Measurements from ENCODE around the gene SMIM24. TPM values are rescaled to one million over a fixed set of nuclear protein-coding genes. Genes with fewer than 3 reads are reported as not detected.

SMIM24 gene
- total RNA-seq, 2 experiments from 2014 or later = 0.31 to 0.36 TPM

DNA sequence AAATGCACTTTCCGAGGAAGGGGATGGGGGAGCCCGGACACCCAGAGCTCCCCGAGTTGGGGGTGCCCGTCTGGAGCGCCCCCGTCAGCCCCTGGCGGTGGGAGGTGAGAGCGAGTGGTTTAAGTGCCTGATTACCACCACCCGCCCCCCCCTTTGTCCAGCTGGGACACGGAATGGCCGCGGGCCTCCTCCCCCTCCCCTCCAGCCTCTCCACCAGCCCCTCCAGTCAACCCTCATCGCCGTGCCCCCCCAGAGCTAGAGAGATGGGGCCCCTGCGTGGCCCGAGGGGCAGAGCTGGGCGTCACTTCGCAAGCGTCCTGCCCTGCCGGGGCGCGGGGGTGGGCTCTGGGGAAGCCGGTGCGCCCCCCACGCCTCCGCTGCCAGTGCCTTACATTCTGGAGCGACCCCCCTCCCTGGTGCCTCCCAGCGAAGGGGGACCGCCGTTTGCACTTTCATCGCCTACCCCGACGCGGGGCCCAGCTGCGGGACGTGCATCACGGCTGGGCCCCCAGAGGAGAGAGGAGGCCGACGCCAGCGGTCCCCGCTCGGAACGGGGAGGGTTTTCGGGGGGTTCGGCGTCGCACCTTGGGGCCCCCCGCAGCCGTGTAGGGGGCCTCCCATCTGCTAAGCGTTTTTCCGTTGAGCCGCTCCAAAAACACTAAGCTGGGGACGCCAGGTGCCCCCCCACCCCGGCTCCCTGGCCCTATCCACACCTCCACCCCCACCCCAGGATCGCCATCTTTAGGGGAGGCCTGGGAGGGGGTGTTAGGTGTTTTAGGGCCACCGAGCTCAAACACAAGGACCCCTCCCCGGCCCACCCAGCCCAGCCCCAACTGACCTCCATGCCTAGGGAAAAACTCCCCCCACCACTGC lies 16.4 kb downstream of the SMIM24 start:
- POLR2A ChIA-PET = interaction anchor here (0.6 kb wide), 1 partner anchor 126 kb away, joined by 3 read pairs; no protein-coding TSS in a partner anchor
- CTCF ChIA-PET = interaction anchor here (0.6 to 2.2 kb wide), 3 partner anchors 21 to 225 kb away, joined by 3 to 7 read pairs (median 4); no protein-coding TSS in a partner anchor

DNA sequence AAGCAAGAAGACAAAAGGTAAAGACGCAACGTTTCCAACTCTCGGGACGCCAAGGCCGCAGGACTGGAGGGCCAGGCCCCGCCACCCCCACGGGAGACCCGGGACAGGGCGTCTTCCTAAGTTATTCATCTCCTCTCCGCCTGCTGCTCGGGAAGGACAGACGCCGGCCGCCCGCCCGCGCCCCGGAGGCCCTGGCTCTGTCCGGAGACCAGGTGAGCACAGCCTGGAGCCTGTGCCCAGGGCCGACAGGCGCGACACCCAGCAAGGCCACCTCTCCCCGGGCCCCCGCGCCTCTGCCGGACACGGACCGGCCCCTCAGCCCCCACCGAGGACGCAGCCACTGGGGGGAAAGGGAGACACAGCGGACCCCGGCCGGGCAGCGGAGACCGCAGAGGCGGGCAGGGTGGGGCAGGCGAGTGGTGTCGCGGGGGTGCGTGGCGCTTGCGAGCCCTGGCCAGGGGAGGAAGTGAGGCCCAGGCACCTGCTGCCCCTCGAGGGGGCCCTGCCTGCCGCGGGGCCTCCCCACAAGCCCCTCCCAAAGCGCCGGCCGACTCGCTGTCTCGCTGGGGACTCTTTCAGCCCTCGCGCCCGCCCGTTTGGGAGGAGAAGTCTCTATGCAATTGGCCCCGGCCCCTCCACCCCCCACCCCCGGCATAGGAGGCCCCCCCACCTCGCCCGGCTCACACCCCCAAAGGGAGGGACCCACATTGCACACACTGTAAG lies 17.2 kb downstream of the SMIM24 start:
- ChIA-PET CTCF (interaction anchor here (2.2 kb wide), 1 partner anchor 22 kb away, joined by 7 read pairs; no protein-coding TSS in a partner anchor), POLR2A (no interaction called here)

DNA sequence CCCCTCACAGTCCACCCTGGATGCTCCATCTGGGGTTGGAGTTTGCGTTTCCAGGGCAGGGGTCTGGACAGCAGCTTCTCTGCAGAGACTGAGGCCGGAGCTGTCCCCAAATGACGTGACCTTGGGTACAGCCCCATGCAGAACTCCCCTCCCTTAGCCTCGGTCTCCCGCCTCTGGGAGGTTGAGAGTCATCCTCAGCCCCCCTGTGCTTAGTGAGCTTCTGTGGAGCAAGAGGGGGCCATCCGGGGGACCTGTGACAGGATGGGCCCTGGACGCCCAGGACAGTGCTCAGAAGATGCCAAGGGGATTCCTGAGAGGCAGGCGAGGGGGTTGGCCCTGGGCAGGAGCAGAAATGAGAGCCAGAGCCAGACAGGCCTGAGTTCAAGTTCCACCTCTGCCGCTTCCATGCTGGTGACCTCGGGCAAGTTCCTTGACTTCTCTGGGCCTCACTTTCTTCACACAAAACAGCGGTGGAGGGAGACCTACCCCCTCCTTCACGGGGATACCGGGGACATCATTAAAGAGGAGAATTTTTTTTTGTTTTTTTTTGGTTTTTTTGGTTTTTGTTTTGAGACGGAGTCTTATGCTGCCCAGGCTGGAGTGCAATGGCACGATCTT lies 20.3 kb downstream of the SMIM24 start:
- CTCF ChIA-PET = interaction anchor here (0.7 kb wide), 1 partner anchor 144 kb away, joined by 3 read pairs; no protein-coding TSS in a partner anchor
- POLR2A ChIA-PET = no interaction called here

DNA sequence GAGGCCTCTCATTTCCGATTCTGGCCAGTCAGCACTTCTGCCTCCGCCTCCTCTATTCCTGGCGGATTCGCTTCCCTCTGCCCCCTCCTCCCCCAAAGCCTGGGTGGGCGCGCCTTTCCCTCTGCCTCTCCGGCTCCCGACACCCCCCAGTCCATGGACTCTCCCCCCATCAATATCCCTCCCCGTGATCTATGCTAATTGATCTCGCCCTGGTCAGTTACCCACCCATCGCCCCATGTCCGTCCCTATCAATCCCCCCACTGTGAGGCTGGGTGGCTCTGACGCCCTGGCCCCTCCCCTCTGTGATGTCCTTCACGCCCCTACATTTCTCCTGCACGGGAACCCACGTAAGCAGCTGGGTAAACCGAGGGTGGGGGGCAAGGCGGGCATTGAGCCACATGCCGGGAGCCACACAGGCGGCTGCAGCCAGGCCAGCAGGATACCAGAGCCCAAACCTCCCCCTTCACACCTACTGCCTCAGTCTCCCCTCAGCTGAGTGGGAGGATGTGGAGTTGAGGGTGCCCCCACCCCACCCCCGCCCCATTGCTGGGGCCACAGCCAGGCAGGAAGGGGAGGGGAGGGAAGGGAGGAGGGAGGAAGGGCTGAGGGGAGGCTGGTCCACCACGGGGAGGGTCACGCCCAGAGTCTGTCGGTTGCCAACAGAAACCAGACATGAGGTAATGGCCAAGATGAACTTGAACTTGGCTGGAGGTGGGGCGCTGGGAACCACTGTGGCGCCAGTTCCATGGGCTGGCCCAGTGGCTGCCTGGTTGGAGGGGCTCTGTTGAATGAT lies 21.0 kb downstream of the SMIM24 start:
- POLR2A ChIA-PET = no interaction called here
- CTCF ChIA-PET = interaction anchor here (0.6 kb wide), 1 partner anchor 26 kb away, joined by 3 read pairs; no protein-coding TSS in a partner anchor

DNA sequence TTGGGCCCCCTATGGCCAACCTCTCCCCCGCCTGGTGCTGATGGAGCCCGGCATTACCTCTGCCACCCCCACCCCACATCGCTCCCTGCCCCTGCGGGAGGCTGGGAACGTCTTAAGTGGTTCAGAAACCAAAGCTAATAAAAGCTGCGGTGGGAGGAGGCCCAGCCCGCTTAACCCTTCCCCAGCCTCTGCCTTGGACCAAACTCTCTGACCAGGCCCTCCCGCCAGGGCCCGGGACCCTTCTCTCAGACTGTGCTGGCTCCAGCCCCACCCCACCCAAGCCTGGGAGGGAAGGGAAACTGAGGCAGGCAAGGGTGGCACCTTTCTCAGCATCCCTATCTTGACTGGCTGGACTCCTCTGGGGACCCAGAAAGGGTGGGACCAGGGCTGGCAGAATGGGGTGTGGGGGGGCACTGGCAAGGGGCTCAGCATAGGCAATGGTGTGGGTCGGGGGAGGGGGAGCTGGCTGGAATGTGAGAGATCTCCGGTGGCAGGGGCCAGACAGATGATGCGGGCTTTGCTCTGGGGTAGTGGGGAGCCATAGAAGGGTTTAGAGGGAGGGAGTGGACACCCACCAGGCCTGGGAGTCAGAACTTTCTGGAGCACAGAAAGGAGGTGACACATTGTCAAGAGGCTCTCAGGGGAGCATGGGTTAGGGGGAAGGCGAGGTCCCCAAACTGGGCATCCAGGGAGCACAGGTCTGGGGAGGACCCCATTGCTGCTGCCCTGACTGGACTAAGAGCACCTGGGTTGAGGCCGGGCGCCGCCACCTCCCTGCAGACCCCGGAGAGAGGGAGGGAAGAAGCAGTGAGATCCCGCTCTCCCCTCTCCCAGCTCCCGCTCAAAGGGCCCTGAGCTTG lies 21.9 kb downstream of the SMIM24 start:
- CTCF ChIA-PET = interaction anchor here (0.6 kb wide), 1 partner anchor 27 kb away, joined by 3 read pairs; no protein-coding TSS in a partner anchor

DNA sequence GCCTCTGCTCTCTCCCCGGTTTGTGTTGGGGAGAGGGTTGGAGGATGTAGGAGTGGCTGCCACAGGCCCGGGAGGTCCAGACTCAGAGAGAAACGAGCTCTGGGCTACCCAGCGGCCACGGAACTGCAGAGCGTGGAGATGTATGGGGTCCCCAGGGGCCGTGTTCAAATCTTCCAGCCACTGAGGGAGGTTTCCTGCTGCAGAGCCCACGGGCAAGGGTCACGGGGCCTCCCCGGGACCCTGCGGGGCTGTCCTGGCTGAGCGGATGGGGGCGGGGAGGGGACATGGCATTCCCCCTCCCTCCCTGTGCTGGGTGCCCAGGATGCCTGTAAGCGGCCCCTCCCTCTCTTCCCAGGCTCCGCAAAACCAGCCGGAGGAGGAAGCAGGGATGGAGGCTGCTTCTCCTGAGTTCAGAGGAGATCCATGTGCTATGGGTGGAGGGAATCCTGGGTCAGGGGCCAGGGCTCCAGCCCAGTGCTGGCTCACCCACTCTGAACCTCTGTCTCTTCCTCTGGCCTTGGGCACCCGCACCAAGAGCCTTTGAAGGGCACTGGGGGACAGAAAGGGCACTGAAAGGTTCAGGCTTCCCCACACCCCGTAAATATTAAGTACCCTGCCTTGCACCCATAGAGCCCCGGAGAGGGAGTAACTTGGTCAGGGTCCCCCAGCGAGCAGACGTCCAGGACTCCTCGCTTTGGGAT lies 22.6 kb downstream of the SMIM24 start:
- ChIA-PET POLR2A (no interaction called here), CTCF (no interaction called here)

More for the DNA sequence above, 21.9 kb downstream of the SMIM24 start:
- POLR2A ChIA-PET = no interaction called here

DNA sequence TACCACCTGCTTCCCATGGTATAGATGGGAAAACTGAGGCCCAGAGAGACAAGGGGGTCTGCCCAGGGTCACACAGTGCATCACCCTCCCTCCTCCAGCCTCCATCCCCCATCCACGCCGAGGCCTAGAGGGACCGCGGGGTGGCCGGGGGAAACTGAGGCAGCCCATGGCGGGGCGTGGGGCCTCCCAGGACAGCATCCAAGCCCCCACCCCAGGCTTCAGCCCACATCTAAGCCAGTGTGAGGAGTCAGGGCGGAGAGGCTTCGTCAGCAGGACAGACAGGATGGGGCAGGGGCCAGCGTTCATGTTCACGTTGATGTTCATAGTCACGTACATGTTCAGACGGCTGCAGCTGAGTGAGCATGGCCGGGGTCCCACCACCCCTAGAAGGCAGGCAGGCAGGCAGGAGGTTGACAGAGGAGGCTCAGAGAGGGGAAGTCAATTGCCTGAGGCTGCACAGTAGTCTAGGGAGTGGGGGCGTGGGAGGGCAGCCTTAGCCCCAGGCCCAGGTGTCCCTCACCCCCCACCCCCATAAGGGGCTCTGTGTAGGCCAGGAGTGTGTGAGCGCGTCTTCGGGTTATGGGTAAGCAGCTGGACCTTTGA lies 23.3 kb downstream of the SMIM24 start:
- ChIA-PET POLR2A (no interaction called here), CTCF (no interaction called here)

DNA sequence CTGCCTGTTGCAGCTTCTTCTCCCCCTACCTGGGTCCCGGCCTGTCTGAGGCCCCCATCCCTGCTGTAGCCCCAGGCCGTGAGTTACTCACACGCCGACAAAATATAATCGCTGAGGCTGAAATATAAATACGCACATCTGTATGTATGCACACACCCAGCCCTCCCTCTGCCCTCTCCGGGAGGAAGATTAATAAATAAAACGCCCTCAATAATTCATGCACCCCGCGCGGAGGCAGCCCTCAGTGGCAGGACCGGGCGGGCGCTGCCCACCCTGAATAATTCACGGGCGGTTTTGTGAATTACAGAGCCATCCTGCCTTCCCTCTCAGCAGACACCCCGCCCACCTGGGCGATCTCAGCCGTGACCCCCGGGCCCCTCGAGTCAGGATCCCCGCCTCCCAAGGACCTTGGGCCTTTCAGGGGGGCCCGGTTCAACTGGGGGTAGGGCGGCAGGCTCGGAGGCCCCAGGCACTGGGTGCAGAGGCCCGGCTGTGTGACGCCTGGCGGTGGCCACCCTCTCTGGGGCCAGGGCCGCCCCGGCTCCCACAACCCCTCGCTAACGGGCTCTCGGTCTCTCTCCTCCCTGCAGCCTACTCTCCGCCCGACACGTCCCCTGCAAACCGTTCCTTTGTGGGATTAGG lies 24.2 kb downstream of the SMIM24 start:
- POLR2A ChIA-PET = no interaction called here
- CTCF ChIA-PET = no interaction called here

DNA sequence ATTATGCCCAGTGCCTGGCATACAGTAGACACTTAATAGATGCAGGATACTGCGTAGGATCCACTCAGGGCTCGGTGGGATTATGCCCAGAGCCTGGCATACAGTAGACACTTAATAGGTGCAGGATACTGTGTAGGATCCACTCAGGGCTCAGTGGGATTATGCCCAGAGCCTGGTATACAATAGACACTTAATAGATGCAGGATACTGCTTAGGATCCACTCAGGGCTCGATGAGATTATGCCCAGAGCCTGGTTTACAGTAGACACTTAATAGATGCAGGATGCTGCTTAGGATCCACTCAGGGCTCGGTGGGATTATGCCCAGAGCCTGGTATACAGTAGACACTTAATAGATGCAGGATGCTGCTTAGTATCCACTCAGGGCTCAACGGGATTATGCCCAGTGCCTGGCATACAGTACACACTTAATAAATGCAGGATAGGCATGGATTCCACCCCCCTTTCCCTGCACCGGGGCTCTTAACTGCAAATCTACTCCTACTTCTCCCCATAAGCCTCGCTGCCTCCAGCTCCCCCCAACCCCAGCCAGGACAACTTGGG lies 24.9 kb downstream of the SMIM24 start:
- POLR2A ChIA-PET = no interaction called here
- CTCF ChIA-PET = no interaction called here

DNA sequence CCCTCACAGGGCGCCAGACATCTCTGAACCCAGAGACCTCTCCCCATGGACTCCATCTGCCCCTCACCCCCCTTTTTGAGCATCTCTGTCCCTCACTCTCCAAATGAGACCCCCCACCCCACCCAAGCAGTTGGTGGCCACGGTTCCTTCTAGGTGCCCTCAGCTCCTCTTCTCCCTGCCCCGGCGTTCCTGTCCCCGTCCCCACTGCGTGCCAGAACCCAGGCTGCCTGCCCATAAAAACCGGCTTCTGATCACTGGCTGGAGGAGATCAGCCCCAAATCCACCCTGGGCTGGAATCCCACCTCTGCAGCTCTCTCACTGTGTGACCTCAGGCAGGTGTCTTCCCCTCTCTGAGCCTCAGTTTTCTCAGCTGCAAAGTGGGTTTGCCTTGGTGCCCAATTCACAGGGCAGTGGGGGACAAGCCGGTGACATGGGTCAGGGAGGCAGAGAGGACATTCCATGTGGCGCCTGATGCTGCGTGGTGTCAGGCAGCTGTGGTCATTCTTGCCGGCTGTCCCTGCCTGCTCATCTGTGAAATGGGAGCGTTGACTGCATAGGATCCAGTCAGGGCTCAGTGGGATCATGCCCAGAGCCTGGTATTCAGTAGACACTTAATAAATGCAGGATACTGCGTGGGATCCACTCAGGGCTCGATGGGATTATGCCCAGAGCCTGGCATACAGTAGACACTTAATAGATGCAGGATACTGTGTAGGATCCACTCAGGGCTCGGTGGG lies 25.5 kb downstream of the SMIM24 start:
- ChIA-PET CTCF (no interaction called here), POLR2A (no interaction called here)

DNA sequence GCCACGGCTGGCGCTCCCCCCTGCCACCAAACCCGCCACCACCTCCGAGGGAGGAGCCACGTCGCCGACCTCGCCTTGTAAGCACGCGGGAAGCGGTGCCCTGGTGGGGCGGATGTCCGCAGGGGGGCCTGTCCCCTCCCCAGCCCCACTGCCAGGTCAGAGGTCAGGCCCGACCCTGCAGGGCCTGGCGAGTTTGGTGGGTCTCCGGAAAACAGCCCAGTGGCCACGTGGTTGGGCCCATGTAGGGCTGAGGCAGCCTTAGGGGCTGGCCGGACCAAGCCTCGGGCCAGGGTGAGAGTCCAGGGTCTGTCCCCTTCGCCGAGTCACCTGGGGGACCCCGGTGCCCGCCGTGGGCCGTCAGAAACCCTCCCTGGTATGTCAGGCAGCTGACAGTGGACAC lies 26.5 kb downstream of the SMIM24 start:
- CTCF ChIA-PET = no interaction called here

DNA sequence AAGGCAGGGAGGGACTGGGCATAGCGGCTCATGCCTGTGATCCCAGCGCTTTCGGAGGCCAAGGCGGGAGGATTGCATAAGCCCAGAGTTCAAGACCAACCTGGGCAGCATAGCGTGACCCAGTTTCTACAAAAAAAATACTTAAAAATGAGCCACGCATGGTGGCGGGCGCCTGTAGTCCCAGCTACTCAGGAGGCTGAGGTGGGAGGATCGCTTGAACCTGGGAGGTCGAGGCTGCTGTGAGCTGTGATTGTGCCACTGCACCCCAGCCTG lies 27.4 kb downstream of the SMIM24 start:
- CTCF ChIA-PET = interaction anchor here (0.6 kb wide), 1 partner anchor 535 kb away, joined by 5 read pairs; no protein-coding TSS in a partner anchor
- POLR2A ChIA-PET = interaction anchor here (0.6 kb wide), 1 partner anchor 12 kb away, joined by 9 read pairs; no protein-coding TSS in a partner anchor

More for the DNA sequence above, 26.5 kb downstream of the SMIM24 start:
- POLR2A ChIA-PET = no interaction called here

DNA sequence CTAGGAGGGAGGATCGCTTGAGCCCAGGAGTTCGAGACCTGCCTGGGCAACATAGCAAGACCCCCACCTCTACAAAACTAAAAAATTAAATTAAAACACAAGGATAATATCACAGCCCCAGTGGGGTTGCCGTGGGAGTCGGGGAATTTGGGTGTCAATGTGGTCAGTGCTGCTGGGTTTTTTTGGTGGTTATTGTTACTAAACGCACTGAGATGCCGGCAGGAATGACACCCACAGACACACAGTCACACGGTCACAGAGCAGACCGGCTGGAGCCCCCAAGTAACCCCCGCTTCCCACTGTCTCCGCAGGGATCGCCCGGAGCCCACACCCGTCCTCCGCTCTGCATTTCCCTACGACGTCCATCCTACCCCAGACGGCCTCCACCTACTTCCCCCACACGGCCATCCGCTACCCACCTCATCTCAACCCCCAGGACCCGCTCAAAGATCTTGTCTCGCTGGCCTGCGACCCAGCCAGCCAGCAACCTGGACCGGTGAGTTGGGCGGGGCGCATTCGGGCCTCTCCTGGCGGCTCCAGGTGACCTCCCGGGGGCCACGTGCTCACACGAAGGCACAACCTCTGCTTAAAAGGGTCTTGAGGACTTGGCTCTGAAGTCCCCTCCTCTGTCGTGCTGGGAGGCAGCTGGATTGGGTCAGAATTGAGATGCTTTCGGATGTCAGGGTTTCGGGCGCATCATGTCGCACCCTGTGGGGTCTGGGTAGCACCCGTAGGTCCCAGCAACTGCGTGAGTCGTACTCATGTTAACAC lies 28.0 kb downstream of the SMIM24 start:
- CTCF ChIA-PET = interaction anchor here (0.6 kb wide), 1 partner anchor 535 kb away, joined by 5 read pairs; no protein-coding TSS in a partner anchor
- POLR2A ChIA-PET = no interaction called here

DNA sequence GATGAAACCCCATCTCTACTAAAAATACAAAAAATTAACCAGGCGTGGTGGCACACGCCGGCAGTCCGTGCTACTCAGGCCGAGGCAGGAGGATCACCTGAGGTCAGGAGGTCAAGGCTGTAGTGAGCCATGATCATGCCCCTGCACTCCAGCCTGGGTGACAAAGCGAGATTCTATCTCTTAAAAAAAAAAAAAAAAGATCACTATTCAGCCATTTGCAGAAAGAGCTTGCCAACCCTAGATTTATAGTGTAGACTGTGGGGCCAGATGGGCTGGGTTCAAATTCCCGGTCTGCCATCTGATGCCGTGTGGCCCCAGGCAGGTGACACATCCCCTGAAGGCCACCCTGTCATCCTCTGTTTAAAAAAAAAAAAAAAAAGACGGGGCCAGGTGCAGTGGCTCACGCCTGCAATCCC lies 28.9 kb downstream of the SMIM24 start:
- CTCF ChIA-PET = no interaction called here

DNA sequence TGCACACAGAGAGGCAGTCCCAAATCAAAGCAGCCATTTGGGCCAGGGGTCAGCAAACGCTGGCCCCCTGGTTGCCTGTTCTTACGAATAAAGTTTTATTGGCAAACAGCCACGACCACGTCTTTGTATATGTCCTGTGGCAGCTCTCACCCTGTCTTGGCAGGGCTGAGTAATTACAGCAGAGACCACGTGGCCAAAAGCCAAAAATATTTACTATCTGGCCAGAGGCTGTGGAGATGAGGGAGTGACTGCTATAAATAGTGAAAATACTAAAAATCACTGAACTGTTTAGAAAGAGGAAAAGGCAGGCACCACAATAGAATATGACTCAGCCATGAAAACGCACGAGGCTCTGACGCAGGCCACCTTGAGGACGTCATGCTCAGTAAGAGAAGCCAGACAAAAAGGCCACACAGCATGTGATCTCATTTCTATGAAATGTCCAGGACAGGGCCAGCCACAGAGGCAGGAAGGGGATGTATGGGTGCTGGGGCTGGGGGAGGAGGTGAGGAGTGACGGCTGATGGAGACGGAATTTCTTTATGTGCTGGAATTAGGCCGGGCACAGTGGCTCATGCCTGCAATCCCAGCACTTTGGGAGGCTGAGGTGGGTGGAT lies 29.4 kb downstream of the SMIM24 start:
- POLR2A ChIA-PET = no interaction called here
- CTCF ChIA-PET = no interaction called here

More for the DNA sequence above, 28.9 kb downstream of the SMIM24 start:
- POLR2A ChIA-PET = no interaction called here

All from activated CD8-positive, alpha-beta memory T cell treated with anti-CD3 and anti-CD28 coated beads for 36 hours (primary cell).